Astrocyte of the spinal cord (primary cell): ENCODE data around the gene SMAD5.

ENCODE experiments used
- DNase-seq: peaks from one replicate; pipeline ENCODE4 v3.0.0; 2011; ENCODE audit warnings: low read depth, low spot score
- H3K4me3 ChIP-seq: 2 replicates; pipeline ENCODE4 v1.5.1; 2011; ENCODE audit warnings: low read depth, mild to moderate bottlenecking, low read length, moderate library complexity
- CTCF ChIP-seq: IDR thresholded peaks from 2 replicates; pipeline ENCODE4 v1.5.1; 2012; ENCODE audit warnings: low read depth, mild to moderate bottlenecking, low read length, inconsistent platforms
- in situ Hi-C: cut with HindIII; loops from 2 replicates; pipeline ENCODE4 v1.10.0; 2017; ENCODE audit warnings: low sequenced_read_pairs

SMAD5 gene

GRCh38 chr5:136104306-136104965, 28.2 kb upstream of the SMAD5 start:
- no peak for TF ChIP-seq CTCF
- no peak overlapping the region for H3K4me3 ChIP-seq
- in situ Hi-C loops, result no loop called here
- no peak for DNase-seq

- in situ Hi-C loops, result no loop called here
- no peak overlapping the region for H3K4me3 ChIP-seq
- TF ChIP-seq CTCF, result no peak
- no peak for DNase-seq
These were observed 26.2 kb upstream of the SMAD5 start for GRCh38 chr5:136106351-136107031.

- in situ Hi-C loops, result no loop called here
- TF ChIP-seq CTCF, result no peak
- no peak for DNase-seq
- no peak overlapping the region for H3K4me3 ChIP-seq
These were observed 24.4 kb upstream of the SMAD5 start for GRCh38 chr5:136108180-136108611.

GRCh38 chr5:136108766-136109165, 23.9 kb upstream of the SMAD5 start:
- no peak for DNase-seq
- in situ Hi-C loops, result no loop called here
- TF ChIP-seq CTCF, result no peak
- H3K4me3 ChIP-seq, result no peak overlapping the region

GRCh38 chr5:136109453-136110135, 23.1 kb upstream of the SMAD5 start:
- H3K4me3 ChIP-seq, result no peak overlapping the region
- TF ChIP-seq CTCF, result no peak
- in situ Hi-C loops, result no loop called here
- no peak for DNase-seq

GRCh38 chr5:136113606-136114005, 19.0 kb upstream of the SMAD5 start:
- in situ Hi-C loops, result no loop called here
- no peak for TF ChIP-seq CTCF
- H3K4me3 ChIP-seq, result no peak overlapping the region

More at GRCh38 chr5:136113606-136114005, 19.0 kb upstream of the SMAD5 start:
- DNase-seq, result no peak
